GM12878 (cell line): ENCODE measurements around the gene PRKN.

Experiments
- CTCF ChIP-seq, 3 experiments: IDR thresholded peaks in 2 of 3; conservative IDR thresholded peaks in 1 of 3; 2 replicates each; pipeline ENCODE4 v1.5.1; 2011; ENCODE audit warnings: low read depth in 3 of 3, low read length in 3 of 3, mild to moderate bottlenecking in 3 of 3, control low read depth in 2 of 3, moderate library complexity in 2 of 3, inconsistent platforms in 1 of 3, mixed read lengths in 1 of 3; ENCODE audit not compliant: control insufficient read depth in 2 of 3, insufficient read depth in 1 of 3; ENCODE audit errors: extremely low read depth in 1 of 3
- REST ChIP-seq: IDR thresholded peaks from 2 replicates; pipeline ENCODE4 v1.6.1; 2012; ENCODE audit warnings: mild to moderate bottlenecking, low read depth, low read length
- SREBF2 ChIP-seq: IDR thresholded peaks from 2 replicates; pipeline ENCODE4 v1.6.1; 2012; ENCODE audit warnings: mild to moderate bottlenecking, low read length
- ZNF274 ChIP-seq: IDR thresholded peaks from one replicate; pipeline ENCODE4 v1.8.0; 2011; ENCODE audit not compliant: insufficient read length, insufficient read depth

GRCh38 chr6:162459985-162460384 lies 267.6 kb downstream of the PRKN start:
- TF ChIP-seq SREBF2 (no peak), CTCF (IDR thresholded peaks at IDR 0.05 in 2 of 3, conservative IDR thresholded peaks at IDR 0.05 in 1 of 3; ENCODE audit: control insufficient read depth in 2 of 3, extremely low read depth in 1 of 3, insufficient read depth in 1 of 3, low read depth in 3 of 3, low read length in 3 of 3) (no peak), REST (no peak), ZNF274 (no peak)
